A673 (cell line): ENCODE results near the gene CARMIL1.

Source experiments
- CTCF ChIP-seq: fragments of 300-800, 200-600 bp; sonication (generic); conservative IDR thresholded peaks from 2 replicates; pipeline ENCODE4 v1.5.1; 2017; ENCODE audit warnings: low read depth, mild to moderate bottlenecking, antibody characterized with exemption, low read length, moderate library complexity, mixed read lengths
- EZH2 ChIP-seq: fragments of 200-600 bp; sonication (generic); IDR thresholded peaks from 2 replicates; pipeline ENCODE4 v1.6.1; 2017; ENCODE audit warnings: borderline replicate concordance, low read depth, mild to moderate bottlenecking, mixed read lengths, antibody characterized with exemption, low read length; ENCODE audit not compliant: poor library complexity, severe bottlenecking

GRCh38 chr6:25286891-25287290 lies 7.7 kb downstream of the CARMIL1 start:
- TF ChIP-seq CTCF (no peak), EZH2 (no peak)
